ENCODE data around the gene LOXHD1. TPM values are rescaled to one million over a fixed set of nuclear protein-coding genes. Genes with fewer than 3 reads are reported as not detected.

LOXHD1 gene
- total and polyA plus RNA-seq, 2 donors from 2014 or later, result 0.25 TPM; not detected in 1

GRCh38 chr18:46429130-46429529 lies 227.9 kb downstream of the LOXHD1 start:
- H3K36me3 ChIP-seq (ENCODE audit: control insufficient read depth in 2 of 3, insufficient read depth in 3 of 3, low read length in 3 of 3), result no peaks in the 10 kb centered on the region
- FAIRE-seq (no peak), DNase-seq (no peak)
- H3K4me3 ChIP-seq (ENCODE audit: low read length in 3 of 3), result no peak overlapping the region
- H3K9ac ChIP-seq (ENCODE audit: low read length in 3 of 3), result no peak overlapping the region
- H3K9me3 ChIP-seq (ENCODE audit: control insufficient read depth in 2 of 3, insufficient read depth in 1 of 3, low read length in 3 of 3), result no peaks in the 10 kb centered on the region
- intact Hi-C loops (cut with DNase I), result no loop called here
- TF ChIP-seq CTCF (IDR thresholded peaks at IDR 0.05; ENCODE audit: borderline replicate concordance, extremely low read depth, insufficient read depth), result no peak
- no peak overlapping the region for H3K27ac ChIP-seq (ENCODE audit: low read depth in 2 of 2, low read length in 2 of 2)
- no peaks in the 10 kb centered on the region for H3K4me1 ChIP-seq (ENCODE audit: control insufficient read depth in 2 of 3, insufficient read depth in 2 of 3, low read depth in 1 of 3, low read length in 3 of 3)
- no peaks in the 10 kb centered on the region for H3K27me3 ChIP-seq (ENCODE audit: control insufficient read depth, insufficient read depth, low read length)

- Histone ChIP-seq H3K9ac (ENCODE audit: low read length in 3 of 3) (no peak overlapping the region), H3K4me3 (ENCODE audit: low read length in 3 of 3) (no peak overlapping the region), H3K27ac (ENCODE audit: low read depth in 2 of 2, low read length in 2 of 2) (no peak overlapping the region), H3K27me3 (ENCODE audit: control insufficient read depth, insufficient read depth, low read length) (no peaks in the 10 kb centered on the region), H3K36me3 (ENCODE audit: control insufficient read depth in 2 of 3, insufficient read depth in 3 of 3, low read length in 3 of 3) (no peaks in the 10 kb centered on the region), H3K9me3 (ENCODE audit: control insufficient read depth in 2 of 3, insufficient read depth in 1 of 3, low read length in 3 of 3) (no peaks in the 10 kb centered on the region), H3K4me1 (ENCODE audit: control insufficient read depth in 2 of 3, insufficient read depth in 2 of 3, low read depth in 1 of 3, low read length in 3 of 3) (no peaks in the 10 kb centered on the region)
- intact Hi-C loops (cut with DNase I), result no loop called here
- no peak for DNase-seq
- TF ChIP-seq CTCF (IDR thresholded peaks at IDR 0.05; ENCODE audit: borderline replicate concordance, extremely low read depth, insufficient read depth), result no peak
- FAIRE-seq, result no peak
These were observed 228.7 kb downstream of the LOXHD1 start for GRCh38 chr18:46428368-46428767.

- Histone ChIP-seq H3K9me3 (ENCODE audit: control insufficient read depth in 2 of 3, insufficient read depth in 1 of 3, low read length in 3 of 3) (no peaks in the 10 kb centered on the region), H3K36me3 (ENCODE audit: control insufficient read depth in 2 of 3, insufficient read depth in 3 of 3, low read length in 3 of 3) (no peaks in the 10 kb centered on the region), H3K4me1 (ENCODE audit: control insufficient read depth in 2 of 3, insufficient read depth in 2 of 3, low read depth in 1 of 3, low read length in 3 of 3) (no peaks in the 10 kb centered on the region), H3K4me3 (ENCODE audit: low read length in 3 of 3) (no peak overlapping the region), H3K27me3 (ENCODE audit: control insufficient read depth, insufficient read depth, low read length) (no peaks in the 10 kb centered on the region), H3K27ac (ENCODE audit: low read depth in 2 of 2, low read length in 2 of 2) (no peak overlapping the region), H3K9ac (ENCODE audit: low read length in 3 of 3) (no peak overlapping the region)
- DNase-seq, result no peak
- TF ChIP-seq CTCF (IDR thresholded peaks at IDR 0.05; ENCODE audit: borderline replicate concordance, extremely low read depth, insufficient read depth), result no peak
- intact Hi-C loops (cut with DNase I), result no loop called here
- FAIRE-seq, result no peak
These were observed 229.6 kb downstream of the LOXHD1 start for GRCh38 chr18:46427216-46427995.

Other genes starting within 250 kb of the LOXHD1 start
- gene ST8SIA5, start 99.8 kb upstream of the LOXHD1 start, total RNA-seq, result 1.4 TPM
- 2.7 TPM for gene ST8SIA5, start 99.8 kb upstream of the LOXHD1 start, polyA plus RNA-seq (ENCODE audit: insufficient read depth, low read depth, low replicate concordance)